H1 (cell line): ENCODE results near the gene TLL2. TPM values are rescaled to one million over a fixed set of nuclear protein-coding genes. Genes with fewer than 3 reads are reported as not detected.

Source experiments
- CTCF ChIA-PET: fragments of 300-600 bp; sonication (Branson Sonifier 250); formaldehyde crosslinking; loops from one replicate; lab custom pipeline; 2021; ENCODE audit not compliant: partially characterized antibody; lab: Charles Lee
- POLR2A ChIA-PET: fragments of 300-600 bp; sonication (Branson Sonifier 250); formaldehyde crosslinking; loops from one replicate; lab custom pipeline; 2021; ENCODE audit warnings: inconsistent platforms; ENCODE audit not compliant: partially characterized antibody; lab: Charles Lee
- DNase-seq, 2 experiments: peaks; one replicate each; pipeline versions ENCODE4 v3.0.0 to v3.0.0-alpha.2; 2010 to 2022; ENCODE audit warnings: low spot score in 2 of 2, low read depth in 1 of 2, mixed read lengths in 1 of 2
- FAIRE-seq: peaks from 2 replicates; lab custom pipeline; 2011; peaks lifted over from hg19 to GRCh38; lab: Jason Lieb, UNC
- H2AFZ ChIP-seq: 2 replicates; pipeline ENCODE4 v1.8.1; 2012; ENCODE audit warnings: low read length, inconsistent platforms
- H2AK5ac ChIP-seq: 2 replicates; pipeline ENCODE4 v1.6.1; 2013; ENCODE audit warnings: low read depth, low read length
- H2BK120ac ChIP-seq: replicated peaks from 2 replicates; pipeline ENCODE3; 2013; ENCODE audit warnings: low read depth, low read length, inconsistent platforms
- H2BK12ac ChIP-seq: 2 replicates; pipeline ENCODE4 v1.6.1; 2013; ENCODE audit warnings: low read depth, low read length
- H2BK15ac ChIP-seq: 2 replicates; pipeline ENCODE4 v1.6.1; 2013; ENCODE audit warnings: low read length
- H2BK20ac ChIP-seq: 2 replicates; pipeline ENCODE4 v1.6.1; 2013; ENCODE audit warnings: low read length
- H2BK5ac ChIP-seq: 2 replicates; pipeline ENCODE4 v1.6.1; 2013; ENCODE audit warnings: low read depth, low read length
- H3K14ac ChIP-seq: 2 replicates; pipeline ENCODE4 v1.6.1; 2013; ENCODE audit warnings: inconsistent platforms; ENCODE audit not compliant: insufficient read length
- H3K18ac ChIP-seq: 2 replicates; pipeline ENCODE4 v1.6.1; 2013; ENCODE audit warnings: low read length; ENCODE audit errors: extremely low read depth
- H3K23ac ChIP-seq: 2 replicates; pipeline ENCODE4 v1.6.1; 2013; ENCODE audit warnings: inconsistent platforms; ENCODE audit not compliant: insufficient read length
- H3K23me2 ChIP-seq: 2 replicates; pipeline ENCODE4 v1.6.1; 2013; ENCODE audit warnings: low read depth, low read length
- H3K27ac ChIP-seq: 2 replicates; pipeline ENCODE4 v1.6.1; 2011; ENCODE audit warnings: low read depth, low read length, inconsistent platforms
- H3K27me3 ChIP-seq, 4 experiments: replicated peaks in 1 of 4; 1 replicate in 1 of 4; 2 replicates in 3 of 4; pipeline versions ENCODE4 v1.6.1 to v1.8.1; 2011 to 2013; ENCODE audit warnings: low read length in 3 of 4, mild to moderate bottlenecking in 3 of 4, inconsistent platforms in 2 of 4, mixed read lengths in 2 of 4, moderate library complexity in 1 of 4; ENCODE audit not compliant: control insufficient read depth in 3 of 4, insufficient read depth in 3 of 4; ENCODE audit errors: extremely low read depth in 1 of 4
- H3K36me3 ChIP-seq, 4 experiments: 2 replicates each; pipeline versions ENCODE4 v1.6.1 to v1.8.1; 2011 to 2013; ENCODE audit warnings: mild to moderate bottlenecking in 4 of 4, low read length in 3 of 4, moderate library complexity in 2 of 4, control low read depth in 1 of 4, inconsistent platforms in 1 of 4; ENCODE audit not compliant: insufficient read depth in 4 of 4, control insufficient read depth in 2 of 4
- H3K4ac ChIP-seq: replicated peaks from 2 replicates; pipeline ENCODE3; 2013; ENCODE audit warnings: low read length, low read depth, mixed read lengths, inconsistent platforms; ENCODE audit not compliant: insufficient read length
- H3K4me1 ChIP-seq, 4 experiments: replicated peaks in 1 of 4; 1 replicate in 1 of 4; 2 replicates in 3 of 4; pipeline versions ENCODE4 v1.6.1 to v1.8.1; 2011 to 2013; ENCODE audit warnings: low read length in 3 of 4, inconsistent platforms in 2 of 4, mixed read lengths in 1 of 4; ENCODE audit not compliant: insufficient read depth in 4 of 4, control insufficient read depth in 3 of 4
- H3K4me2 ChIP-seq, 2 experiments: 2 replicates each; pipeline versions ENCODE4 v1.6.1 to v1.8.1; 2011 to 2013; ENCODE audit warnings: low read depth in 2 of 2, low read length in 2 of 2, control low read depth in 1 of 2, inconsistent platforms in 1 of 2, mild to moderate bottlenecking in 1 of 2; ENCODE audit not compliant: insufficient read depth in 1 of 2
- H3K4me3 ChIP-seq, 4 experiments: fragments of 200-600, 300-600 bp in 1 of 4; sonication (generic), shearing (Covaris generic), sonication (Bioruptor Twin) in 1 of 4; 2 replicates each; pipeline versions ENCODE4 v1.5.1 to v1.8.1; 2011 to 2016; ENCODE audit warnings: low read length in 4 of 4, low read depth in 3 of 4, control low read depth in 2 of 4, inconsistent platforms in 2 of 4, mild to moderate bottlenecking in 2 of 4, mixed read lengths in 1 of 4, moderate library complexity in 1 of 4; ENCODE audit not compliant: insufficient read depth in 2 of 4; ENCODE audit errors: extremely low read depth in 1 of 4
- H3K56ac ChIP-seq: replicated peaks from 2 replicates; pipeline ENCODE3; 2013; ENCODE audit warnings: low read depth, mild to moderate bottlenecking, mixed read lengths, low read length, inconsistent platforms; ENCODE audit not compliant: insufficient read length
- H3K79me1 ChIP-seq: 2 replicates; pipeline ENCODE4 v1.6.1; 2013; ENCODE audit warnings: low read depth, low read length, control low read depth
- H3K79me2 ChIP-seq, 2 experiments: 2 replicates each; pipeline versions ENCODE4 v1.6.1 to v1.8.1; 2012 to 2013; ENCODE audit warnings: low read length in 2 of 2, mild to moderate bottlenecking in 2 of 2, inconsistent platforms in 1 of 2; ENCODE audit not compliant: insufficient read depth in 2 of 2, control insufficient read depth in 1 of 2
- H3K9ac ChIP-seq, 4 experiments: replicated peaks in 1 of 4; 1 replicate in 1 of 4; 2 replicates in 3 of 4; pipeline versions ENCODE4 v1.6.1 to v1.8.1; 2011 to 2013; ENCODE audit warnings: low read depth in 3 of 4, low read length in 3 of 4, control low read depth in 2 of 4, mild to moderate bottlenecking in 2 of 4, moderate library complexity in 2 of 4, inconsistent platforms in 1 of 4; ENCODE audit errors: extremely low read depth in 1 of 4
- H3K9me3 ChIP-seq, 2 experiments: 2 replicates each; pipeline versions ENCODE4 v1.6.1 to v1.8.1; 2012 to 2013; ENCODE audit warnings: mild to moderate bottlenecking in 2 of 2, moderate library complexity in 2 of 2, control low read depth in 1 of 2, inconsistent platforms in 1 of 2, low read depth in 1 of 2, low read length in 1 of 2, mixed read lengths in 1 of 2; ENCODE audit not compliant: insufficient read depth in 2 of 2
- H4K20me1 ChIP-seq, 2 experiments: replicated peaks in 1 of 2; 2 replicates each; pipeline versions ENCODE3 to v1.8.1; 2011 to 2013; ENCODE audit warnings: inconsistent platforms in 2 of 2, low read length in 2 of 2, mild to moderate bottlenecking in 1 of 2; ENCODE audit not compliant: insufficient read depth in 2 of 2, control insufficient read depth in 1 of 2
- H4K5ac ChIP-seq: 2 replicates; pipeline ENCODE4 v1.6.1; 2013; ENCODE audit warnings: low read length, low read depth, mixed read lengths, inconsistent platforms; ENCODE audit not compliant: insufficient read length
- H4K8ac ChIP-seq: 2 replicates; pipeline ENCODE4 v1.8.0; 2013; ENCODE audit warnings: mild to moderate bottlenecking, moderate library complexity, low read length, inconsistent platforms; ENCODE audit not compliant: insufficient read depth; ENCODE audit errors: extremely low read depth
- H4K91ac ChIP-seq: replicated peaks from 2 replicates; pipeline ENCODE3; 2013; ENCODE audit warnings: low read length, mixed read lengths, inconsistent platforms; ENCODE audit not compliant: insufficient read length
- BRCA1 ChIP-seq: IDR thresholded peaks from 2 replicates; pipeline ENCODE4 v1.6.1; 2012; ENCODE audit warnings: low read depth, low read length, improper control_type of control experiment
- CHD1 ChIP-seq: IDR thresholded peaks from 2 replicates; pipeline ENCODE4 v1.6.1; 2012; ENCODE audit warnings: low read depth, low read length, improper control_type of control experiment
- CHD2 ChIP-seq: IDR thresholded peaks from 2 replicates; pipeline ENCODE4 v1.6.1; 2012; ENCODE audit warnings: low read length, improper control_type of control experiment
- CREB1 ChIP-seq: IDR thresholded peaks from 2 replicates; pipeline ENCODE4 v1.6.1; 2012; ENCODE audit warnings: inconsistent platforms
- EGR1 ChIP-seq: IDR thresholded peaks from 2 replicates; pipeline ENCODE4 v1.6.1; 2011; ENCODE audit warnings: low read depth, low read length, borderline replicate concordance
- GABPA ChIP-seq: IDR thresholded peaks from 2 replicates; pipeline ENCODE4 v1.6.1; 2011; ENCODE audit warnings: mild to moderate bottlenecking, low read length, moderate library complexity, borderline replicate concordance; ENCODE audit not compliant: insufficient read depth
- HDAC6 ChIP-seq: IDR thresholded peaks from one replicate; pipeline ENCODE4 v1.7.1; 2012; ENCODE audit warnings: low read depth, mild to moderate bottlenecking, inconsistent platforms, low read length, moderate library complexity
- KDM4A ChIP-seq: IDR thresholded peaks from one replicate; pipeline ENCODE4 v1.7.1; 2012; ENCODE audit warnings: low read depth, mild to moderate bottlenecking, moderate library complexity, low read length, inconsistent platforms; ENCODE audit not compliant: severe bottlenecking
- KDM5A ChIP-seq: fragments of 200-600 bp; IDR thresholded peaks from 2 replicates; pipeline ENCODE4 v1.7.1; 2012; ENCODE audit warnings: mild to moderate bottlenecking, low read length, inconsistent platforms, mixed read lengths
- RAD21 ChIP-seq, 2 experiments: IDR thresholded peaks in 1 of 2; conservative IDR thresholded peaks in 1 of 2; 2 replicates each; pipeline ENCODE4 v1.6.1; 2011; ENCODE audit warnings: low read depth in 2 of 2, low read length in 2 of 2, improper control_type of control experiment in 1 of 2, inconsistent platforms in 1 of 2, mild to moderate bottlenecking in 1 of 2, moderate library complexity in 1 of 2
- SP4 ChIP-seq: IDR thresholded peaks from 2 replicates; pipeline ENCODE4 v1.6.1; 2012; ENCODE audit warnings: low read length, inconsistent platforms
- TAF1 ChIP-seq: IDR thresholded peaks from 2 replicates; pipeline ENCODE4 v1.6.1; 2011; ENCODE audit warnings: mild to moderate bottlenecking, low read depth, low read length
- TEAD4 ChIP-seq: IDR thresholded peaks from 2 replicates; pipeline ENCODE4 v1.6.1; 2012; ENCODE audit warnings: low read depth, low read length, inconsistent platforms, mixed read lengths
- polyA plus RNA-seq, 7 experiments: library from polyadenylated mRNA; depleted of rRNA in 3 of 7; stranded (reverse) in 5 of 7; unstranded in 2 of 7; fragments of >200 nt in 5 of 7; fragments of 200-250 nt in 2 of 7; gene quantifications; 1 replicate in 5 of 7; 2 replicates in 1 of 7; 4 replicates in 1 of 7; pipeline versions ENCODE4 v1.2.1 to v1.2.3, GENCODE V29; 2011 to 2013; ENCODE audit warnings: missing spikeins in 2 of 7, mixed read lengths in 2 of 7
- total RNA-seq: library from RNA; stranded (reverse); fragmentation: NEBNext Ultra II Directional; extraction: Animal tissue kit (Norgen Biotek cat#: 25700); gene quantifications from 2 replicates; pipeline ENCODE4 v1.2.1, GENCODE V29; 2021
- TF ChIP-seq, protein P1 (sequence below): IDR thresholded peaks from 2 replicates; pipeline ENCODE4 v1.6.1; 2012; ENCODE audit warnings: low read length, inconsistent platforms

The TLL2 gene
- total and polyA plus RNA-seq, 2 of the 8 experiments (the other 6 are each of a cell fraction or from before 2014, with no cell fraction given): 2.4 to 3.2 TPM

DNA sequence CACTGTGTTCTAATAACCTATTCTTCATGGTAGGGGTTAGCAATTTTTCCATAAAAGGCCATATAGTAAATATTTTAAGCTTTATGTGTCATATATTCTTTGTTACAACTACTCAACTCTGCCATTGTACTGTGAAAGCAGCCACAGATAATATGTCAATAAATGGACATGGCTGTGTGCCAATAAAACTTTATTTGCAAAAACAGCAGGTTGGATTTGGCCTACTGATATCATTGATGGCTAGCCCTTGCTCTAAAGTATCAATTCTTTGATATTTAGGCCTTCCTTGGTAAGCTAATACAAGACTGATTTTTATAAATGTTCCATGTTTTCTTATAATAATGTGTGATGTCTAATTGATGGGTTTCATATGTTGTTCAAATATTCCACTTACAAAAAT is 77.7 kb downstream of the TLL2 start:
- H4K91ac ChIP-seq: no peak overlapping the region
- H4K20me1 ChIP-seq: no peaks in the 10 kb centered on the region
- H3K18ac ChIP-seq: no peak overlapping the region
- H3K4me1 ChIP-seq: peaks cover under 1 to 4% (median 3%) of the 10 kb centered on the region in 4 experiments; a peak in 5 of 7 replicates
- no peak for TF ChIP-seq BRCA1
- TF ChIP-seq CHD1: no peak
- TF ChIP-seq, protein P1, sequence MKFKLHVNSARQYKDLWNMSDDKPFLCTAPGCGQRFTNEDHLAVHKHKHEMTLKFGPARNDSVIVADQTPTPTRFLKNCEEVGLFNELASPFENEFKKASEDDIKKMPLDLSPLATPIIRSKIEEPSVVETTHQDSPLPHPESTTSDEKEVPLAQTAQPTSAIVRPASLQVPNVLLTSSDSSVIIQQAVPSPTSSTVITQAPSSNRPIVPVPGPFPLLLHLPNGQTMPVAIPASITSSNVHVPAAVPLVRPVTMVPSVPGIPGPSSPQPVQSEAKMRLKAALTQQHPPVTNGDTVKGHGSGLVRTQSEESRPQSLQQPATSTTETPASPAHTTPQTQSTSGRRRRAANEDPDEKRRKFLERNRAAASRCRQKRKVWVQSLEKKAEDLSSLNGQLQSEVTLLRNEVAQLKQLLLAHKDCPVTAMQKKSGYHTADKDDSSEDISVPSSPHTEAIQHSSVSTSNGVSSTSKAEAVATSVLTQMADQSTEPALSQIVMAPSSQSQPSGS: no peak
- no peak for TF ChIP-seq KDM4A
- TF ChIP-seq GABPA: no peak
- TF ChIP-seq EGR1: no peak
- no peak for TF ChIP-seq RAD21 (IDR thresholded peaks at IDR 0.05 in 1 of 2, conservative IDR thresholded peaks at IDR 0.05 in 1 of 2; ENCODE audit: low read depth in 2 of 2, low read length in 2 of 2)
- TF ChIP-seq TEAD4: no peak
- TF ChIP-seq HDAC6: no peak
- no peak for TF ChIP-seq TAF1
- no peak for TF ChIP-seq CREB1
- TF ChIP-seq CHD2: no peak
- no peak for TF ChIP-seq KDM5A
- TF ChIP-seq SP4: no peak
- no peak overlapping the region for H3K4me3 ChIP-seq
- H2BK12ac ChIP-seq: no peak overlapping the region
- H3K9ac ChIP-seq: no peak overlapping the region
- H3K23ac ChIP-seq: no peak overlapping the region
- peaks cover 0 to 2% of the 10 kb centered on the region in 2 experiments; a peak in 1 of 4 replicates for H3K9me3 ChIP-seq
- no peak overlapping the region for H4K8ac ChIP-seq
- H2BK15ac ChIP-seq: no peak overlapping the region
- H2BK120ac ChIP-seq: no peak overlapping the region
- no peaks in the 10 kb centered on the region for H3K23me2 ChIP-seq
- no peak overlapping the region for H2AK5ac ChIP-seq
- no peaks in the 10 kb centered on the region for H3K36me3 ChIP-seq
- H3K27me3 ChIP-seq: no peaks in the 10 kb centered on the region
- no peaks in the 10 kb centered on the region for H3K79me1 ChIP-seq
- no peak overlapping the region for H2BK20ac ChIP-seq
- no peaks in the 10 kb centered on the region for H3K79me2 ChIP-seq
- H2BK5ac ChIP-seq: no peak overlapping the region
- POLR2A ChIA-PET: no interaction called here
- CTCF ChIA-PET: interaction anchor here (1.2 to 2.9 kb wide), 3 partner anchors 32 to 65 kb away, joined by 4 to 7 read pairs (median 4); no protein-coding TSS in a partner anchor
- no peak overlapping the region for H3K4me2 ChIP-seq
- no peak overlapping the region for H3K4ac ChIP-seq
- H3K56ac ChIP-seq: no peak overlapping the region
- H3K27ac ChIP-seq: no peak overlapping the region
- FAIRE-seq: no peak
- no peak overlapping the region for H4K5ac ChIP-seq
- no peak for DNase-seq
- H3K14ac ChIP-seq: no peak overlapping the region
- no peak overlapping the region for H2AFZ ChIP-seq
